Trophoblast cell (in vitro differentiated cells and primary cell): Measurements from ENCODE around the gene OARD1.

Source experiments
- DNase-seq, 2 donors: peaks; one replicate each; pipeline ENCODE4 v3.0.0-alpha.2; 2016
- H2AFZ ChIP-seq: 2 replicates; pipeline ENCODE4 v1.6.1; 2013; ENCODE audit warnings: low read length, moderate library complexity, mild to moderate bottlenecking; ENCODE audit not compliant: insufficient read depth, poor library complexity
- H2AK5ac ChIP-seq: 2 replicates; pipeline ENCODE4 v1.6.1; 2013; ENCODE audit warnings: mild to moderate bottlenecking, low read length
- H2BK120ac ChIP-seq: 2 replicates; pipeline ENCODE4 v1.6.1; 2013; ENCODE audit warnings: low read length, mild to moderate bottlenecking, moderate library complexity; ENCODE audit not compliant: insufficient read depth, poor library complexity
- H2BK12ac ChIP-seq: 2 replicates; pipeline ENCODE4 v1.6.1; 2013; ENCODE audit warnings: mild to moderate bottlenecking, low read length, moderate library complexity
- H2BK5ac ChIP-seq: 2 replicates; pipeline ENCODE4 v1.6.1; 2013; ENCODE audit warnings: low read length, low read depth, moderate library complexity, mild to moderate bottlenecking; ENCODE audit not compliant: poor library complexity
- H3K14ac ChIP-seq: 2 replicates; pipeline ENCODE4 v1.6.1; 2013; ENCODE audit warnings: mild to moderate bottlenecking, low read length
- H3K18ac ChIP-seq: 2 replicates; pipeline ENCODE4 v1.6.1; 2013; ENCODE audit warnings: mild to moderate bottlenecking, low read length
- H3K23ac ChIP-seq: 2 replicates; pipeline ENCODE4 v1.6.1; 2013; ENCODE audit warnings: low read length
- H3K27ac ChIP-seq: 2 replicates; pipeline ENCODE4 v1.5.1; 2013; ENCODE audit warnings: low read depth, mild to moderate bottlenecking, inconsistent platforms, low read length, moderate library complexity
- H3K27me3 ChIP-seq: 2 replicates; pipeline ENCODE4 v1.6.1; 2013; ENCODE audit warnings: inconsistent platforms, mild to moderate bottlenecking, low read length, moderate library complexity; ENCODE audit not compliant: insufficient read depth
- H3K36me3 ChIP-seq, 2 experiments: 1 replicate in 1 of 2; 2 replicates in 1 of 2; pipeline ENCODE4 v1.6.1; 2013; ENCODE audit warnings: low read length in 2 of 2, mild to moderate bottlenecking in 2 of 2, moderate library complexity in 1 of 2; ENCODE audit not compliant: insufficient read depth in 2 of 2, control insufficient read depth in 1 of 2
- H3K4ac ChIP-seq: 2 replicates; pipeline ENCODE4 v1.6.1; 2013; ENCODE audit warnings: low read depth, mild to moderate bottlenecking, low read length, moderate library complexity
- H3K4me1 ChIP-seq, 2 experiments: 1 replicate in 1 of 2; 2 replicates in 1 of 2; pipeline ENCODE4 v1.6.1; 2013; ENCODE audit warnings: low read length in 2 of 2, mild to moderate bottlenecking in 2 of 2, moderate library complexity in 1 of 2; ENCODE audit not compliant: insufficient read depth in 2 of 2, control insufficient read depth in 1 of 2
- H3K4me2 ChIP-seq: 2 replicates; pipeline ENCODE4 v1.6.1; 2013; ENCODE audit warnings: inconsistent platforms, mild to moderate bottlenecking, low read length, moderate library complexity
- H3K4me3 ChIP-seq: 2 replicates; pipeline ENCODE4 v1.5.1; 2013; ENCODE audit warnings: mild to moderate bottlenecking, low read depth, low read length, inconsistent platforms
- H3K79me1 ChIP-seq: one replicate; pipeline ENCODE4 v1.6.1; 2013; ENCODE audit warnings: low read length
- H3K79me2 ChIP-seq: 2 replicates; pipeline ENCODE4 v1.6.1; 2013; ENCODE audit warnings: low read length, mild to moderate bottlenecking; ENCODE audit not compliant: control insufficient read depth, insufficient read depth, poor library complexity
- H3K9ac ChIP-seq: 2 replicates; pipeline ENCODE4 v1.6.1; 2013; ENCODE audit warnings: mild to moderate bottlenecking, low read length
- H3K9me3 ChIP-seq: 2 replicates; pipeline ENCODE4 v1.6.1; 2013; ENCODE audit warnings: low read depth, mild to moderate bottlenecking, control low read depth, inconsistent platforms, low read length; ENCODE audit not compliant: insufficient read depth
- H4K12ac ChIP-seq: 2 replicates; pipeline ENCODE4 v1.6.1; 2013; ENCODE audit warnings: low read depth, mild to moderate bottlenecking, low read length, moderate library complexity
- H4K8ac ChIP-seq: 2 replicates; pipeline ENCODE4 v1.6.1; 2013; ENCODE audit warnings: low read depth, mild to moderate bottlenecking, low read length, moderate library complexity
- H4K91ac ChIP-seq: one replicate; pipeline ENCODE4 v1.6.1; 2013; ENCODE audit warnings: low read depth, mild to moderate bottlenecking, low read length, moderate library complexity
- WGBS: extraction: QIAGEN DNeasy Blood & Tissue Kit; methylation state at CpG from one replicate; pipeline ENCODE4 v1.1.7; 2013; ENCODE audit warnings: missing lambda C conversion rate; ENCODE audit not compliant: insufficient read length, insufficient coverage; ENCODE audit errors: extremely low coverage; 5-methylcytosine and 5-hydroxymethylcytosine counted together

OARD1 gene

DNA sequence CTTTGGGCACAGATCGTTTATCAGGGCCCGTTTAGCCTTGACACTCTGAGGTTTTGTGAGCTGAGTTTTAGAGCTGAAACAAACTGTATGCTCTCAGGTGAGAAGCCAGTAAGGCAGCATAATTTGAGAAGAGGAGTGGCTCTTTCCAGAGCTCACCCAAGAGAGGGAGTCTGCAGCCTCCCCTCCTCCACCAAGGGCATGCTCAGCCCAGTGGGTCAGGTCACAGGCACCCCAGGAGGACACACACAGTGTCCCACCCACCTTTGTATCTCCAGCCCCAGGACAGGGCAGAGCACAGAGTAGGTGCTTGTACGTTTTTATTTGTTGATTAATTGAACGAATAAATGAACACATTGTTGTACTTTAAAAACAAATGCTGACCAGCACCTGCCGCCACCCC lies 26.5 kb downstream of the OARD1 start:
- H3K4me2 ChIP-seq, result no peak overlapping the region
- no peak overlapping the region for H2BK12ac ChIP-seq
- H3K4me3 ChIP-seq, result no peak overlapping the region
- no peak overlapping the region for H4K12ac ChIP-seq
- no peak overlapping the region for H2AK5ac ChIP-seq
- H2BK5ac ChIP-seq, result no peak overlapping the region
- H3K23ac ChIP-seq, result no peak overlapping the region
- peaks cover 20 to 21% of the 10 kb centered on the region in 2 experiments for H3K4me1 ChIP-seq
- H3K14ac ChIP-seq, result no peak overlapping the region
- no peak overlapping the region for H3K4ac ChIP-seq
- no peak overlapping the region for H3K27ac ChIP-seq
- no peak overlapping the region for H3K9ac ChIP-seq
- H3K79me1 ChIP-seq, result peaks cover 14% of the 10 kb centered on the region
- H4K8ac ChIP-seq, result no peak overlapping the region
- WGBS, result no CpG with 5 or more reads among the region's 5 CpGs
- no peaks in the 10 kb centered on the region for H3K9me3 ChIP-seq
- H3K18ac ChIP-seq, result no peak overlapping the region
- H2AFZ ChIP-seq, result no peak overlapping the region
- H3K36me3 ChIP-seq, result no peaks in the 10 kb centered on the region
- no peak overlapping the region for H4K91ac ChIP-seq
- H3K27me3 ChIP-seq, result no peaks in the 10 kb centered on the region
- H2BK120ac ChIP-seq, result no peak overlapping the region
- no peak for DNase-seq
- no peaks in the 10 kb centered on the region for H3K79me2 ChIP-seq

DNA sequence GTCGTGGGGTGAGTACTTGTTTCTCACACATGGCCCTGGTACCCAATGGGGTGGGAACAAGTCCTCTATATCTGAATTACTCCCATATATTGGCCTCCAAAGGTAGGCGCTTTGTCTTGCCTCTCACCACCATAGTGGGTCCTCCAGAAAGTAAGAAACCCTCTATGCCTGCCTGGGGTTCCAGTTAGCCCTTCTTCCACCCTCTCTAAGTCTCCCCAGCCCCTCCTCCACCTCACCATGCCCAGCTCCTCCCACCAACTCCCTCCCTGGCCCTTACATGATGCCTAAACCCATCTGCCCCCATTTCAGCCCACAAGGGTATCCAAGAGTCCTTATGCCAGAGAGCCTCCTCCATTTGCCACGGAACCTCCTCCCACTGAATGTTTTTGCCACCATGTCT lies 29.0 kb downstream of the OARD1 start:
- H2BK120ac ChIP-seq, result no peak overlapping the region
- H3K4me3 ChIP-seq, result no peak overlapping the region
- H3K4ac ChIP-seq, result no peak overlapping the region
- H3K79me2 ChIP-seq, result no peaks in the 10 kb centered on the region
- no peak overlapping the region for H3K4me2 ChIP-seq
- H2BK12ac ChIP-seq, result no peak overlapping the region
- no CpG with 5 or more reads among the region's 3 CpGs for WGBS
- H3K9ac ChIP-seq, result no peak overlapping the region
- no peaks in the 10 kb centered on the region for H3K27me3 ChIP-seq
- H4K12ac ChIP-seq, result no peak overlapping the region
- no peak overlapping the region for H2BK5ac ChIP-seq
- no peak overlapping the region for H2AFZ ChIP-seq
- DNase-seq, result no peak
- no peak overlapping the region for H4K8ac ChIP-seq
- H3K79me1 ChIP-seq, result no peaks in the 10 kb centered on the region
- H3K9me3 ChIP-seq, result no peaks in the 10 kb centered on the region
- no peak overlapping the region for H2AK5ac ChIP-seq
- H3K14ac ChIP-seq, result no peak overlapping the region
- peaks cover 8 to 12% of the 10 kb centered on the region in 2 experiments for H3K4me1 ChIP-seq
- no peaks in the 10 kb centered on the region for H3K36me3 ChIP-seq
- H3K27ac ChIP-seq, result no peak overlapping the region
- H3K23ac ChIP-seq, result no peak overlapping the region
- no peak overlapping the region for H3K18ac ChIP-seq
- H4K91ac ChIP-seq, result no peak overlapping the region

DNA sequence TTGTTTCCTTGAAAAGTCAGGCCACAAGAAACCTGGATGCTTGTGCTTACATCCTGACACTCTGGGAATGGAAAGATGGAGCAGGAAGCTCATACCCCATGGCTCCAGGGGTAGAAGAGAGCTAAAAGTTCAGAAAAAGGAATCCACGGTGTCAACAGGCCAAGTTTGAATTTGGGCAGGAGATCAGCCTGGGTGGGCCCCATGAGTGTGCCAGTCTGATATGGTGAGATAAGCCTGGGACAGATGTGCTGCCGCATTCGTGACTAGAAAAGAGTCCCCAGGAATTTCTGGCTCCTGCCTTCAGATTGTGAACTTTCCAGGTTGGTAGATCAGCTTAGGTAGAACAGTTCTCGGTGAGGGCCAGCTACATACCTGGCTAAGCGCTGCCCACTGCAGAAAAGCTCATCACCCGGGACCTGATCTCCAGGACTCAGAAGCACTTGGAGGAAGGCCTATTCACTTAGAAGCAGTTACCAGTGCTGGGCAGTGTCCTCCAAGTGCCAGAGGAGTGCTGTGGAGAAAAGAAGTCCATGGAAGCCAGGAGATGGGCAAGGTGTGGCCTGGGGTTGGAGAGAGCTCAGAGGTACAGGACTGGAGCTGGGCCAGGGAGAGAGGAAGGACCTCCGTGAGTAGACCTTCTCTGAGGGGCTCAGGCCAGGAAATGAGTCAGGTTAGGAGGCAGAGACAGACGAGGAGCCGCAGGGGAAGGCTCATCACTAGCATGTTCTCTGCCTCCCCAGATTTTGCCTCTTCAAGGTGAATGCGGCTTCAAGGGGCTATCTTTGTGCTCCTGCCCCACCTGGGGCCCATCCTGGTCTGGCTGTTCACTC lies 29.7 kb downstream of the OARD1 start, which contains the start of gene TSPO2:
TSS of gene TSPO2 (plus strand) at position 242 of the 830 bp plus-strand sequence. CDS start at position 761, 519 bp downstream.
- DNase-seq, result no peak
- no peak within 1 kb of the TSS for H4K12ac ChIP-seq
- H2AFZ ChIP-seq, result no peak within 1 kb of the TSS
- H2BK5ac ChIP-seq, result no peak within 1 kb of the TSS
- no peak within 1 kb of the TSS for H4K8ac ChIP-seq
- peaks cover 8 to 12% of the 10 kb centered on the region in 2 experiments for H3K4me1 ChIP-seq
- H3K36me3 ChIP-seq, result no peaks in the 10 kb centered on the region
- H3K23ac ChIP-seq, result no peak within 1 kb of the TSS
- H3K27me3 ChIP-seq, result no peaks in the 10 kb centered on the region
- H3K79me2 ChIP-seq, result no peaks in the 10 kb centered on the region
- H2BK120ac ChIP-seq, result no peak within 1 kb of the TSS
- no peaks in the 10 kb centered on the region for H3K79me1 ChIP-seq
- no peak within 1 kb of the TSS for H3K4me3 ChIP-seq
- H3K9me3 ChIP-seq, result no peaks in the 10 kb centered on the region
- H2BK12ac ChIP-seq, result no peak within 1 kb of the TSS
- H3K4ac ChIP-seq, result no peak within 1 kb of the TSS
- no peak within 1 kb of the TSS for H2AK5ac ChIP-seq
- no peak within 1 kb of the TSS for H3K27ac ChIP-seq
- no peak within 1 kb of the TSS for H3K14ac ChIP-seq
- no peak within 1 kb of the TSS for H3K4me2 ChIP-seq
- no CpG with 5 or more reads among the region's 10 CpGs for WGBS
- no peak within 1 kb of the TSS for H3K9ac ChIP-seq
- H3K18ac ChIP-seq, result no peak within 1 kb of the TSS
- H4K91ac ChIP-seq, result no peak within 1 kb of the TSS

DNA sequence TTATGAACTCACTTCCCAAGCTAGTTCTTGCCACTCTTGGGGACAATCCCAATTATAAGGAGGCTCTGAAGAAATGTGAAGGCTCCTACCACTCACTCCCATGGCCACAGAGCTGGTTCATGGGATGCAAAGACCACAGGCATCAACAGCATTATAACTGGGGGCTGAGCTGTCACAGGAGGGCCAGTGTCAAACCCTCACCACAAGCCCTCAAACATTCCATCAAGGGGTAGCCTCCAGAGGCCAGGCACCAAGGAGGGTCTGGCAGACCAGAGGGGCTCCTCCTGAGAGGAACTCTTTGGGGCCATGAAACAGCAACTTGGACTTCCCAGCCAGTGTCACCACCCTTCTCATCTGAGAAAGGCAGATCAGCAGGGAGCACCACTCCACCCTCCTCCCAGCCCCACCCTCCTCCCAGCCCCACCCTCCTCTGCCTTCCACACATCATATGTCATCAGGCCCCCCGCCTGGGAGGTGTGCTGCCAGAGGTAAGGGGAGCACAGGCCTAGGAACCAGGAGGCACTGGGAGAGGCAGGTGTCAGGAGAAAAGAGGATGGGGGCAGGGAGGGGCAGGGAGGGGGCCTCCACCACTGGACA lies 31.1 kb downstream of the OARD1 start:
- H4K91ac ChIP-seq, result no peak overlapping the region
- H2AK5ac ChIP-seq, result no peak overlapping the region
- no peak overlapping the region for H3K9ac ChIP-seq
- H3K14ac ChIP-seq, result no peak overlapping the region
- H3K27ac ChIP-seq, result no peak overlapping the region
- H2BK120ac ChIP-seq, result no peak overlapping the region
- H3K79me2 ChIP-seq, result no peaks in the 10 kb centered on the region
- H4K12ac ChIP-seq, result no peak overlapping the region
- peaks cover 12% of the 10 kb centered on the region in 2 experiments for H3K4me1 ChIP-seq
- no peak overlapping the region for H2BK5ac ChIP-seq
- H3K27me3 ChIP-seq, result no peaks in the 10 kb centered on the region
- no peak overlapping the region for H3K18ac ChIP-seq
- no CpG with 5 or more reads among the region's 1 CpG for WGBS
- H3K4me2 ChIP-seq, result no peak overlapping the region
- H3K4me3 ChIP-seq, result no peak overlapping the region
- no peak overlapping the region for H4K8ac ChIP-seq
- no peaks in the 10 kb centered on the region for H3K79me1 ChIP-seq
- no peak overlapping the region for H3K23ac ChIP-seq
- H3K4ac ChIP-seq, result no peak overlapping the region
- H2BK12ac ChIP-seq, result peak overlapping the region; percentile 8
- H3K9me3 ChIP-seq, result no peaks in the 10 kb centered on the region
- no peak for DNase-seq
- H2AFZ ChIP-seq, result no peak overlapping the region
- H3K36me3 ChIP-seq, result no peaks in the 10 kb centered on the region
